H9 (cell line): ENCODE measurements around the gene NKPD1. TPM values are rescaled to one million over a fixed set of nuclear protein-coding genes. Genes with fewer than 3 reads are reported as not detected.

Experiments
- DNase-seq: peaks from one replicate; pipeline ENCODE4 v3.0.0-alpha.2; 2017
- H2AFZ ChIP-seq: one replicate; pipeline ENCODE4 v1.6.1; 2013; ENCODE audit warnings: mild to moderate bottlenecking, low read length, control low read depth, moderate library complexity
- H2AK5ac ChIP-seq: 2 replicates; pipeline ENCODE4 v1.6.1; 2013; ENCODE audit warnings: low read length, control low read depth, mixed read lengths; ENCODE audit not compliant: insufficient read length
- H2BK120ac ChIP-seq: one replicate; pipeline ENCODE4 v1.6.1; 2013; ENCODE audit warnings: low read depth, mild to moderate bottlenecking, low read length, control low read depth, inconsistent platforms; ENCODE audit not compliant: poor library complexity, severe bottlenecking
- H2BK12ac ChIP-seq: 2 replicates; pipeline ENCODE4 v1.6.1; 2013; ENCODE audit warnings: low read length, control low read depth, mixed read lengths, low read depth; ENCODE audit not compliant: insufficient read length
- H2BK15ac ChIP-seq: 2 replicates; pipeline ENCODE4 v1.6.1; 2013; ENCODE audit warnings: low read depth, low read length, control low read depth
- H2BK20ac ChIP-seq: one replicate; pipeline ENCODE4 v1.6.1; 2013; ENCODE audit warnings: low read depth, mild to moderate bottlenecking, low read length, control low read depth, inconsistent platforms; ENCODE audit not compliant: poor library complexity, severe bottlenecking
- H2BK5ac ChIP-seq: 2 replicates; pipeline ENCODE4 v1.6.1; 2013; ENCODE audit warnings: low read length, control low read depth, mixed read lengths; ENCODE audit not compliant: insufficient read length
- H3K14ac ChIP-seq: 2 replicates; pipeline ENCODE4 v1.6.1; 2013; ENCODE audit warnings: low read length, control low read depth; ENCODE audit not compliant: insufficient read depth
- H3K18ac ChIP-seq: 2 replicates; pipeline ENCODE4 v1.6.1; 2013; ENCODE audit warnings: low read depth, mild to moderate bottlenecking, mixed read lengths, low read length, control low read depth; ENCODE audit not compliant: insufficient read length
- H3K23ac ChIP-seq: 2 replicates; pipeline ENCODE4 v1.6.1; 2013; ENCODE audit warnings: low read length, control low read depth, mixed read lengths, low read depth; ENCODE audit not compliant: insufficient read length
- H3K23me2 ChIP-seq: 2 replicates; pipeline ENCODE4 v1.6.1; 2013; ENCODE audit warnings: low read depth, mild to moderate bottlenecking, mixed read lengths, low read length, control low read depth; ENCODE audit not compliant: insufficient read length, poor library complexity, severe bottlenecking
- H3K27ac ChIP-seq: 2 replicates; pipeline ENCODE4 v1.5.1; 2013; ENCODE audit warnings: low read length, control low read depth, mixed read lengths, low read depth; ENCODE audit not compliant: insufficient read length
- H3K27me3 ChIP-seq: 2 replicates; pipeline ENCODE4 v1.6.1; 2013; ENCODE audit warnings: low read length, control low read depth, inconsistent platforms; ENCODE audit not compliant: insufficient read depth
- H3K4ac ChIP-seq: 2 replicates; pipeline ENCODE4 v1.6.1; 2013; ENCODE audit warnings: low read depth, mild to moderate bottlenecking, control low read depth, inconsistent platforms, low read length, moderate library complexity
- H3K4me1 ChIP-seq: 2 replicates; pipeline ENCODE4 v1.6.1; 2013; ENCODE audit warnings: low read length, control low read depth, inconsistent platforms; ENCODE audit not compliant: insufficient read depth
- H3K4me2 ChIP-seq: 2 replicates; pipeline ENCODE4 v1.6.1; 2013; ENCODE audit warnings: low read length, control low read depth, mixed read lengths; ENCODE audit not compliant: insufficient read length, insufficient read depth
- H3K56ac ChIP-seq: 2 replicates; pipeline ENCODE4 v1.6.1; 2013; ENCODE audit warnings: low read depth, mild to moderate bottlenecking, mixed read lengths, low read length, control low read depth; ENCODE audit not compliant: insufficient read length
- H3K79me1 ChIP-seq: 2 replicates; pipeline ENCODE4 v1.6.1; 2013; ENCODE audit warnings: low read depth, mild to moderate bottlenecking, moderate library complexity, low read length, control low read depth, inconsistent platforms; ENCODE audit not compliant: insufficient read depth, poor library complexity, severe bottlenecking
- H3K79me2 ChIP-seq: 2 replicates; pipeline ENCODE4 v1.6.1; 2013; ENCODE audit warnings: low read length, control low read depth, inconsistent platforms; ENCODE audit not compliant: insufficient read depth
- H3K9ac ChIP-seq: 2 replicates; pipeline ENCODE4 v1.6.1; 2013; ENCODE audit warnings: low read length, control low read depth, mixed read lengths; ENCODE audit not compliant: insufficient read length; ENCODE audit errors: extremely low read depth
- H3K9me3 ChIP-seq: one replicate; pipeline ENCODE4 v1.6.1; 2013; ENCODE audit warnings: low read depth, low read length, inconsistent platforms; ENCODE audit not compliant: control insufficient read depth
- H3T11ph ChIP-seq: one replicate; pipeline ENCODE4 v1.6.1; 2013; ENCODE audit warnings: mild to moderate bottlenecking, low read length, control low read depth, inconsistent platforms
- H4K20me1 ChIP-seq: one replicate; pipeline ENCODE4 v1.6.1; 2013; ENCODE audit not compliant: control insufficient read depth, insufficient read length, insufficient read depth
- H4K5ac ChIP-seq: 2 replicates; pipeline ENCODE4 v1.6.1; 2013; ENCODE audit warnings: low read depth, mild to moderate bottlenecking, mixed read lengths, low read length, control low read depth; ENCODE audit not compliant: insufficient read length
- H4K8ac ChIP-seq: replicated peaks from 2 replicates; pipeline ENCODE4 v1.6.1; 2013; ENCODE audit warnings: low read length, control low read depth, mixed read lengths, low read depth; ENCODE audit not compliant: insufficient read length
- H4K91ac ChIP-seq: 2 replicates; pipeline ENCODE4 v1.6.1; 2013; ENCODE audit warnings: low read depth, mild to moderate bottlenecking, moderate library complexity, mixed read lengths, low read length, control low read depth; ENCODE audit not compliant: insufficient read length
- H3K27ac Mint-ChIP-seq, 3 experiments: 2 replicates in 2 of 3; 3 replicates in 1 of 3; pipeline ENCODE4 v1.8.0; 2020 to 2021; ENCODE audit warnings: mixed read lengths in 3 of 3, mild to moderate bottlenecking in 1 of 3, moderate library complexity in 1 of 3
- H3K27me3 Mint-ChIP-seq: 2 replicates; pipeline ENCODE4 v1.8.0; 2021; ENCODE audit warnings: low read depth, mild to moderate bottlenecking, moderate library complexity, mixed read lengths
- H3K36me3 Mint-ChIP-seq, 3 experiments: 2 replicates in 2 of 3; 3 replicates in 1 of 3; pipeline ENCODE4 v1.8.0; 2020 to 2021; ENCODE audit warnings: low read depth in 3 of 3, mixed read lengths in 3 of 3; ENCODE audit not compliant: insufficient read depth in 1 of 3
- H3K4me1 Mint-ChIP-seq, 2 experiments: 2 replicates each; pipeline ENCODE4 v1.8.0; 2020; ENCODE audit warnings: mixed read lengths in 2 of 2
- H3K4me3 Mint-ChIP-seq, 2 experiments: 2 replicates in 1 of 2; 3 replicates in 1 of 2; pipeline ENCODE4 v1.8.0; 2020 to 2021; ENCODE audit warnings: mild to moderate bottlenecking in 2 of 2, mixed read lengths in 2 of 2, moderate library complexity in 1 of 2
- H3K9me3 Mint-ChIP-seq, 2 experiments: 2 replicates in 1 of 2; 3 replicates in 1 of 2; pipeline ENCODE4 v1.8.0; 2020; ENCODE audit warnings: mild to moderate bottlenecking in 2 of 2, mixed read lengths in 2 of 2, moderate library complexity in 1 of 2
- WGBS: extraction: QIAGEN DNeasy Blood & Tissue Kit; methylation state at CpG from one replicate; pipeline ENCODE4 v1.1.7; 2013; ENCODE audit warnings: missing lambda C conversion rate, low lambda C conversion rate, mixed read lengths; ENCODE audit not compliant: insufficient read length; ENCODE audit errors: extremely low coverage; 5-methylcytosine and 5-hydroxymethylcytosine counted together
- total RNA-seq: library from RNA; stranded (reverse); gene quantifications from 2 replicates; pipeline ENCODE4 v1.2.1, GENCODE V29; 2021
- TF ChIP-seq, protein P1 (sequence below): fragments of 200-600 bp; sonication (generic); conservative IDR thresholded peaks from 3 replicates; pipeline ENCODE4 v1.8.0; 2021; ENCODE audit warnings: antibody characterized with exemption, mild to moderate bottlenecking

NKPD1 gene
- total RNA-seq, 1 experiment from 2014 or later: 0.17 TPM

DNA sequence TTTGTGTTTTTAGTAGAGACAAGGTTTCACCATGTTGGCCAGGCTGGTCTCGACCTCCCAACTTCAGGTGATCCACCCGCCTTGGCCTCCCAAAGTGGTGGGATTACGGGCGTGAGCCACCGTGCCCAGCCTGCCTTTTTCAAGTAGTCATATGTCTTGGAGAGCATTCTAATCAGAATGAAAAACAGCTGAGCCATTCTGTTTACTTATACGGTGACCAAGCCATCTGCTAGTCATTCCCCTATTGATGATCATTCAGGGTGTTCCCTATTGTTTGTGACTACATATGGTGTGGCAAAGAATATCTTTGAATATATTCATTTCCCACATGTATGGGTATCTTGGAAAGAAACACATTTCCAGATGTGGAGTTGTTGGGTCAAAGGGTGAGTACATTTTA, 35.0 kb upstream of the NKPD1 start:
- no CpG with 5 or more reads among the region's 6 CpGs for WGBS
- Histone ChIP-seq H2AK5ac (no peak overlapping the region), H4K8ac (no peak overlapping the region), H3K4me1 (no peaks in the 10 kb centered on the region), H2BK15ac (no peak overlapping the region), H3K18ac (no peak overlapping the region), H3K79me1 (no peaks in the 10 kb centered on the region), H3K79me2 (no peaks in the 10 kb centered on the region), H3K4me2 (no peak overlapping the region), H3K14ac (no peak overlapping the region), H3K27me3 (no peaks in the 10 kb centered on the region), H4K91ac (no peak overlapping the region), H3K23ac (no peak overlapping the region), H2BK5ac (no peak overlapping the region), H3K27ac (no peak overlapping the region), H2BK12ac (no peak overlapping the region), H2AFZ (no peak overlapping the region), H4K5ac (no peak overlapping the region), H4K20me1 (no peaks in the 10 kb centered on the region), H3K9ac (no peak overlapping the region), H3K23me2 (no peaks in the 10 kb centered on the region), H3T11ph (no peak overlapping the region), H2BK120ac (no peak overlapping the region), H2BK20ac (no peak overlapping the region), H3K56ac (no peak overlapping the region), H3K4ac (no peak overlapping the region), H3K9me3 (no peaks in the 10 kb centered on the region)
- DNase-seq: no peak
- H3K36me3 Mint-ChIP-seq: no peaks in the 10 kb centered on the region
- peaks cover 32% of the 10 kb centered on the region for H3K27me3 Mint-ChIP-seq
- H3K27ac Mint-ChIP-seq: no peak overlapping the region
- H3K4me3 Mint-ChIP-seq: no peak overlapping the region
- TF ChIP-seq, protein P1, sequence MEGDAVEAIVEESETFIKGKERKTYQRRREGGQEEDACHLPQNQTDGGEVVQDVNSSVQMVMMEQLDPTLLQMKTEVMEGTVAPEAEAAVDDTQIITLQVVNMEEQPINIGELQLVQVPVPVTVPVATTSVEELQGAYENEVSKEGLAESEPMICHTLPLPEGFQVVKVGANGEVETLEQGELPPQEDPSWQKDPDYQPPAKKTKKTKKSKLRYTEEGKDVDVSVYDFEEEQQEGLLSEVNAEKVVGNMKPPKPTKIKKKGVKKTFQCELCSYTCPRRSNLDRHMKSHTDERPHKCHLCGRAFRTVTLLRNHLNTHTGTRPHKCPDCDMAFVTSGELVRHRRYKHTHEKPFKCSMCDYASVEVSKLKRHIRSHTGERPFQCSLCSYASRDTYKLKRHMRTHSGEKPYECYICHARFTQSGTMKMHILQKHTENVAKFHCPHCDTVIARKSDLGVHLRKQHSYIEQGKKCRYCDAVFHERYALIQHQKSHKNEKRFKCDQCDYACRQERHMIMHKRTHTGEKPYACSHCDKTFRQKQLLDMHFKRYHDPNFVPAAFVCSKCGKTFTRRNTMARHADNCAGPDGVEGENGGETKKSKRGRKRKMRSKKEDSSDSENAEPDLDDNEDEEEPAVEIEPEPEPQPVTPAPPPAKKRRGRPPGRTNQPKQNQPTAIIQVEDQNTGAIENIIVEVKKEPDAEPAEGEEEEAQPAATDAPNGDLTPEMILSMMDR: no peak
- H3K4me1 Mint-ChIP-seq: no peaks in the 10 kb centered on the region
- no peaks in the 10 kb centered on the region for H3K9me3 Mint-ChIP-seq
